Esophagus squamous epithelium (tissue), 4 donors: ENCODE measurements around the gene UBE2D2.

ENCODE experiments used
- POLR2A ChIP-seq, 4 donors: fragments of 450-650 bp; IDR thresholded peaks; one replicate each; pipeline ENCODE4 v1.6.1; 2017; ENCODE audit warnings: antibody characterized with exemption in 4 of 4, mild to moderate bottlenecking in 4 of 4, moderate library complexity in 3 of 4
- TF ChIP-seq, protein P1 (sequence below), 6 experiments: fragments of 450-650 bp in 4 of 6; fragments of 200-600 bp in 2 of 6; sonication (generic) in 2 of 6; IDR thresholded peaks; one replicate each; pipeline ENCODE4 v1.5.1; 2016 to 2019; ENCODE audit warnings: antibody characterized with exemption in 6 of 6, mild to moderate bottlenecking in 4 of 6, moderate library complexity in 4 of 6

DNA sequence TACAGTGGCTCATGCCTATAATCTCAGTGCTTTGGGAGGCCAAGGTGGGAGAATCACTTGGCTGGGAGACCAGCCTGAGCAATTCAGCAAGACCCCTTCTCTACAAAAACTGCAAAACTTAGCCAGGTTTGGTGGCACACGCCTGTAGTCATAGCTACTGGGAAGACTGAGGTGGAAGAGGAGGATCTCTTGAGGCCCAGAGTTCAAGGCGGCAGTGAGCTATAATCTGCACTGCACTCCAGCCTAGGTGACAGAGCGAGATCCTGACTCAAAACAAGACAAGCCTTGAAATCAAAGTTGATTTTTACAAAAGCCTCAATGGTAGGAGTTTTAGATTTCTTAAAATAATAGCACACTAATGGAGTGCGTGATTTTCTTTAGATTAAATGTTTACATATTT is 14.6 kb downstream of the UBE2D2 start:
- no peak for TF ChIP-seq POLR2A (IDR thresholded peaks at IDR 0.05)
- TF ChIP-seq, protein P1, sequence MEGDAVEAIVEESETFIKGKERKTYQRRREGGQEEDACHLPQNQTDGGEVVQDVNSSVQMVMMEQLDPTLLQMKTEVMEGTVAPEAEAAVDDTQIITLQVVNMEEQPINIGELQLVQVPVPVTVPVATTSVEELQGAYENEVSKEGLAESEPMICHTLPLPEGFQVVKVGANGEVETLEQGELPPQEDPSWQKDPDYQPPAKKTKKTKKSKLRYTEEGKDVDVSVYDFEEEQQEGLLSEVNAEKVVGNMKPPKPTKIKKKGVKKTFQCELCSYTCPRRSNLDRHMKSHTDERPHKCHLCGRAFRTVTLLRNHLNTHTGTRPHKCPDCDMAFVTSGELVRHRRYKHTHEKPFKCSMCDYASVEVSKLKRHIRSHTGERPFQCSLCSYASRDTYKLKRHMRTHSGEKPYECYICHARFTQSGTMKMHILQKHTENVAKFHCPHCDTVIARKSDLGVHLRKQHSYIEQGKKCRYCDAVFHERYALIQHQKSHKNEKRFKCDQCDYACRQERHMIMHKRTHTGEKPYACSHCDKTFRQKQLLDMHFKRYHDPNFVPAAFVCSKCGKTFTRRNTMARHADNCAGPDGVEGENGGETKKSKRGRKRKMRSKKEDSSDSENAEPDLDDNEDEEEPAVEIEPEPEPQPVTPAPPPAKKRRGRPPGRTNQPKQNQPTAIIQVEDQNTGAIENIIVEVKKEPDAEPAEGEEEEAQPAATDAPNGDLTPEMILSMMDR (IDR thresholded peaks at IDR 0.05), result no peak
